K562 treated with DMSO at 1 percent for 48 hours (cell line): ENCODE results near the gene CREB3. TPM values are rescaled to one million over a fixed set of nuclear protein-coding genes. Genes with fewer than 3 reads are reported as not detected.

ENCODE experiments used
- total RNA-seq: library from RNA; unstranded; fragments of 300-600 nt; gene quantifications from 2 replicates; pipeline ENCODE4 v1.2.3, GENCODE V29; 2022; ENCODE audit warnings: low replicate concordance; ENCODE audit errors: extremely low read depth

CREB3 gene, protein sequence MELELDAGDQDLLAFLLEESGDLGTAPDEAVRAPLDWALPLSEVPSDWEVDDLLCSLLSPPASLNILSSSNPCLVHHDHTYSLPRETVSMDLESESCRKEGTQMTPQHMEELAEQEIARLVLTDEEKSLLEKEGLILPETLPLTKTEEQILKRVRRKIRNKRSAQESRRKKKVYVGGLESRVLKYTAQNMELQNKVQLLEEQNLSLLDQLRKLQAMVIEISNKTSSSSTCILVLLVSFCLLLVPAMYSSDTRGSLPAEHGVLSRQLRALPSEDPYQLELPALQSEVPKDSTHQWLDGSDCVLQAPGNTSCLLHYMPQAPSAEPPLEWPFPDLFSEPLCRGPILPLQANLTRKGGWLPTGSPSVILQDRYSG
- total RNA-seq: not detected in 2 replicates

DNA sequence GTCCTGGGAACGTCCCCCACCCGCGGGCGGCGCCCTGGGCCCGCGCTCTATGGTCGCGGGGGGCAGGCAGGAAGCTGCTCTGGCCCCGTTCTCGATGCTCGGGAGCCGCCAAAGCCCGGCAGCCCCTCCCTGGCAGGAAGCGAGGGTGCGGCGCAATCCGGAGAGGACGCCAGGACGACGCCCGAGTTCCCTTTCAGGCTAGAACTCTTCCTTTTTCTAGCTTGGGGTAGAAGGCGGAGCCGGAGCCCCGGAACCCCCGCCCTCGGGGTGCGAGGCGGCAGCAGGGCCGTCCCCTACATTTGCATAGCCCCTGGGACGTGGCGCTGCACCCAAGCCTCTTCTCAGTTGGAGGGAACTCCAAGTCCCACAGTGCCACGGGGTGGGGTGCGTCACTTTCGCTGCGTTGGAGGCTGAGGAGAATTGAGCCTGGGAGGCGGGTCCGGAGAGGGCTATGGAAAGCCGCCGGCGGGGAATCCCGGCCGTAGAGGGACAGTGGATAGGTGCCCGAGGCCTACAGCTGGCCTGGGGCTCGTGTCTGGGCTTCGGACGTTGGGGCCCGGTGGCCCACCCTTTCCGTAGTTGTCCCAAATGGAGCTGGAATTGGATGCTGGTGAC, at the start of gene CREB3, which contains the start of gene TLN1:
TSS of gene CREB3 (plus strand) at position 482 of the 615 bp plus-strand sequence. CDS start at position 589, 107 bp downstream.
TSS of gene TLN1 (minus strand) at position 11 of the 615 bp plus-strand sequence. CDS start 6,501 bp downstream, outside the sequence.

DNA sequence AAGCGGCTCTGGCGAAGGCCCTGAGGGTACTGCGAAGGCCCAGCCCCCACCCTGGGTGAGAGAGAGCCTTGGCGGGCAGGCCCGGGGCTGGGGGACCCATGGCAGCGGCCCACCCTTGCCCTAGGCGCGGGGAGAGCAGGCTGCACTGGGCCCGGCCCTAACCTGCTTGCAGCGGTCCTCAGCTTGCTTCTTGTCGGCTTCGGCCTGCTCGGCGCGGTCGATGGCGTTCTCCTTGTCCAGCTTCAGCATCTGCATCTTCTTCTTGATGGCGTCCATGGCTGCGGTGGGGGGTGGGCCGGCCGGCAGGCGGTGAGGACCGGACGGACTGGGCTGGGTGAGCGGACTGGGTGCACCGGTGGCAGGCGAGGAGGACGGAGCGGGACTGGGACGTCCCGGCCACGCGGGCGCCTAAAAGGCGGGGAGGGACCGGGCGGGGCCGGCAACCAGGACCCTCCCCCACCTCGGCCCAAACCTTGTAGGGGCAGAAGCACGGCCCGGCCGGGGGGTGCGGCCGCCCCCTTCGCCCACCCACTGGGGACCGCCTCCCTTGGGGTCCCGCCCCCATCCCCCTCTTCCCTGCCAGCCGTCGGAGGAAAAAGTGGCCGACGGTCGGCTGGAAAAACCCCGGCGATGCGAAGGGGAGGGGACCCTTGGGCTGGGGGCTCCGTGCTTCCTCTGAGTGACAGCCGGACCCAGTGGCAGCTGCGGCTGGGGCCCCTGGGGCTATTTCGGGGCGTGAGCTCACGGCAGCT, 42.7 kb upstream of the CREB3 start, which contains the start of gene TPM2:
TSS of gene TPM2 (minus strand) at position 384 of the 752 bp plus-strand sequence. CDS start at position 276, 108 bp downstream.

DNA sequence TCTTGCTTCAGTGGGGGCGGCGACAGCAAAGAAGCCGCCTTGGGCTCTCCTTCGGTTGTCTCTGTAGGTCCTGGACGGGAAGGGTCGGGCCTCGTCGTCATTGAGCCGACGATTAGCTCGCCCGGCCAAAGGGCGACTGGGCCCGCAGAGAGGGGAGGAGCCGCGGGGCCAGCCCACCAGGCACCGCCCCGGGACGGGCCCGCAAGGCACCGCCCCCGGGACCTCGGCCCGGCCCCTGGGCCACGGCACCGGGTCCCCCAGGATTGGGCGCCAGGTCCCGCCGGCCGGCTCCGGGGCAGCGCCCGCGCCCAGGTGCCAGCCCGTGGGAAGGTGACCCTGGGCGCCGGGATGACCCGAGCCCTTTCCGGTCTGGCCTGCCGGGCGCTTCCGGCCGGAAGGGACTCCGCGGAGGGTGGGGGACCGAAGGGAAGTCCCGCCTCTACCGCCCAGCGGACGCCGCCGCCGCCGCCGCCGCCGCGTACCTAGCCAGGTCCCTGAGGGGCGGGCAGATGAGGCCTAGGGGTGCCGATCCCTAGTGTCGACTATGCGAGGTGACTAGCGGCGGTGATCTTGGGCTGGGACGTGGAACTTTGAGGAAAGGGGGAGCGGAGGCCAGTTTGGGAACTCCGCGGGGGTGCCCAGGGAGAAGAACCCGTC, 16.5 kb downstream of the CREB3 start, which contains the start of the genes GBA2 and RGP1:
TSS of gene GBA2 (minus strand) at position 371 of the 657 bp plus-strand sequence. CDS start 524 bp downstream, outside the sequence.
TSS of gene RGP1 (plus strand) at position 430 of the 657 bp plus-strand sequence. CDS start 469 bp downstream, outside the sequence.

DNA sequence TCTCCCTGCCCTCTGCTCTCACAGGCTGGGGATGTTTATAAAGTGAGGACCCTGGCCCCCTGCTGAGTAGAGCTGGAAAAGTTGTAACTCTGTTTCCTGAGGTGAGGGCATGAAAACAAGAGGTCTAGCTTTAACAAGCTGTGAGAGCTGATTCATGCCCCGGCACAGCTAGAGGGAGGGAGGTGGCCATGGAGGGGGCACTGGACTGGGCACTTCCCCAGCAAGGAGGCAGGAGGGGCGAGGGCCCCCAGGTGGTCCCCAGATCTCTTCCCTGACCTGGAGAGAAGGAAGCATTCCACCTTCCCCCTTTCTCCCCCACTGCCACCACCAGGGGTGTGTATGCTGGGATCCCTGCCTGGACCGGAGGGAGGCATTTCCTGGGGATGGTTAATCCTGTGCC, 21.8 kb downstream of the CREB3 start, which contains the start of gene MSMP:
TSS of gene MSMP (minus strand) at position 13 of the 400 bp plus-strand sequence. CDS start 147 bp downstream, outside the sequence.

Other genes with a start within 250 kb of the CREB3 start
- gene RUSC2, start 242.6 kb upstream of the CREB3 start, total RNA-seq: not detected in 2 replicates
- gene TESK1, start 127.4 kb upstream of the CREB3 start, total RNA-seq: not detected in 2 replicates
- not detected in 2 replicates for gene CD72, start 114.3 kb upstream of the CREB3 start, total RNA-seq
- not detected in 2 replicates for gene SIT1, start 81.7 kb upstream of the CREB3 start, total RNA-seq
- not detected in 2 replicates for gene RMRP, start 74.6 kb upstream of the CREB3 start, total RNA-seq
- not detected in 2 replicates for gene CCDC107, start 74.4 kb upstream of the CREB3 start, total RNA-seq
- gene ARHGEF39, start 67.5 kb upstream of the CREB3 start, total RNA-seq: not detected in 2 replicates
- gene CA9, start 58.7 kb upstream of the CREB3 start, total RNA-seq: not detected in 2 replicates
- gene TPM2, start 42.7 kb upstream of the CREB3 start, total RNA-seq: not detected in 2 replicates
- gene TLN1, start 471 bp upstream of the CREB3 start, total RNA-seq: 65.0 and 713 TPM in 2 replicates
- gene GBA2, start 16.6 kb downstream of the CREB3 start, total RNA-seq: not detected in 2 replicates
- gene RGP1, start 16.6 kb downstream of the CREB3 start, total RNA-seq: not detected in 2 replicates
- gene MSMP, start 21.6 kb downstream of the CREB3 start, total RNA-seq: not detected in 2 replicates
- gene NPR2, start 58.9 kb downstream of the CREB3 start, total RNA-seq: not detected in 2 replicates
- not detected in 2 replicates for gene SPAG8, start 79.6 kb downstream of the CREB3 start, total RNA-seq
- not detected in 2 replicates for gene HINT2, start 82.4 kb downstream of the CREB3 start, total RNA-seq
- not detected in 2 replicates for gene FAM221B, start 96.1 kb downstream of the CREB3 start, total RNA-seq
- gene TMEM8B, start 96.6 kb downstream of the CREB3 start, total RNA-seq: not detected in 2 replicates
- not detected in 2 replicates for gene OR13J1, start 137.7 kb downstream of the CREB3 start, total RNA-seq
- gene HRCT1, start 173.5 kb downstream of the CREB3 start, total RNA-seq: not detected in 2 replicates
- gene SPAAR, start 176.8 kb downstream of the CREB3 start, total RNA-seq: not detected in 2 replicates
- gene OR2S2, start 225.5 kb downstream of the CREB3 start, total RNA-seq: not detected in 2 replicates